Neural cell (in vitro differentiated cells): Measurements from ENCODE around the gene NUB1. TPM values are rescaled to one million over a fixed set of nuclear protein-coding genes. Genes with fewer than 3 reads are reported as not detected.

Source experiments
- H2AFZ ChIP-seq: fragments of 200-600, 300-800 bp; sonication (generic), shearing (Covaris generic); 2 replicates; pipeline ENCODE4 v1.6.0; 2014; ENCODE audit warnings: low read depth, mild to moderate bottlenecking, antibody characterized with exemption, low read length, moderate library complexity
- H3F3A ChIP-seq: fragments of 200-600 bp; shearing (Covaris generic); 2 replicates; pipeline ENCODE4 v1.6.1; 2016; ENCODE audit warnings: mild to moderate bottlenecking, moderate library complexity, mixed read lengths, antibody characterized with exemption, low read length; ENCODE audit not compliant: insufficient read depth, poor library complexity, severe bottlenecking
- H3K27ac ChIP-seq: fragments of 200-600, 300-800 bp; sonication (generic), shearing (Covaris generic); 2 replicates; pipeline ENCODE4 v1.5.1; 2014; ENCODE audit warnings: mild to moderate bottlenecking, low read length, moderate library complexity
- H3K27me3 ChIP-seq: fragments of 300-800, 200-600 bp; sonication (generic), shearing (Covaris generic); 2 replicates; pipeline ENCODE4 v1.6.0; 2014; ENCODE audit warnings: mild to moderate bottlenecking, low read depth, low read length, moderate library complexity; ENCODE audit not compliant: insufficient read depth
- H3K36me3 ChIP-seq: fragments of 300-800, 200-600 bp; sonication (generic), shearing (Covaris generic); 2 replicates; pipeline ENCODE4 v1.5.1; 2014; ENCODE audit warnings: mild to moderate bottlenecking, antibody characterized with exemption, low read length, moderate library complexity; ENCODE audit not compliant: insufficient read depth
- H3K4me2 ChIP-seq: fragments of 300-800, 200-600 bp; sonication (generic), shearing (Covaris generic); 2 replicates; pipeline ENCODE4 v1.6.0; 2014; ENCODE audit warnings: mild to moderate bottlenecking, low read length
- H3K4me3 ChIP-seq: fragments of 300-800, 200-600 bp; sonication (generic), shearing (Covaris generic); 2 replicates; pipeline ENCODE4 v1.5.1; 2014; ENCODE audit warnings: mild to moderate bottlenecking, low read length, moderate library complexity
- H3K79me2 ChIP-seq: fragments of 200-600 bp; shearing (Covaris generic); replicated peaks from 2 replicates; pipeline ENCODE4 v1.6.0; 2014; ENCODE audit warnings: mild to moderate bottlenecking, low read length, moderate library complexity; ENCODE audit not compliant: insufficient read depth
- H3K9ac ChIP-seq: fragments of 300-800, 200-600 bp; sonication (generic), shearing (Covaris generic); 2 replicates; pipeline ENCODE4 v1.6.1; 2016; ENCODE audit warnings: mild to moderate bottlenecking, low read length, mixed read lengths
- H3K9me2 ChIP-seq: fragments of 200-600 bp; shearing (Covaris generic); 2 replicates; pipeline ENCODE4 v1.6.1; 2016; ENCODE audit warnings: mild to moderate bottlenecking, low read length, mixed read lengths; ENCODE audit not compliant: insufficient read depth
- H3K9me3 ChIP-seq: fragments of 200-600, 300-800 bp; sonication (generic), shearing (Covaris generic); 2 replicates; pipeline ENCODE4 v1.6.1; 2016; ENCODE audit warnings: mild to moderate bottlenecking, mixed run types, low read length, moderate library complexity, mixed read lengths
- H4K20me1 ChIP-seq: fragments of 200-600 bp; shearing (Covaris generic); 2 replicates; pipeline ENCODE4 v1.6.1; 2016; ENCODE audit warnings: mild to moderate bottlenecking, mixed run types; ENCODE audit not compliant: insufficient read depth
- EP300 ChIP-seq: fragments of 450-650 bp; conservative IDR thresholded peaks from 2 replicates; pipeline ENCODE4 v1.6.1; 2014; ENCODE audit warnings: antibody characterized with exemption, mild to moderate bottlenecking, moderate library complexity; ENCODE audit not compliant: poor library complexity, severe bottlenecking
- EZH2 ChIP-seq: fragments of 200-600, 300-800 bp; shearing (Covaris generic), sonication (generic); IDR thresholded peaks from 2 replicates; pipeline ENCODE4 v1.6.1; 2014; ENCODE audit warnings: antibody characterized with exemption, low read length, borderline replicate concordance, mild to moderate bottlenecking; ENCODE audit not compliant: insufficient read depth, poor library complexity, severe bottlenecking
- MXI1 ChIP-seq: fragments of 450-650 bp; conservative IDR thresholded peaks from 2 replicates; pipeline ENCODE4 v1.6.1; 2014; ENCODE audit warnings: antibody characterized with exemption, mild to moderate bottlenecking; ENCODE audit not compliant: poor library complexity, severe bottlenecking
- POLR2AphosphoS5 ChIP-seq: IDR thresholded peaks from 2 replicates; pipeline ENCODE4 v1.6.1; 2012
- RAD21 ChIP-seq: fragments of 450-650 bp; conservative IDR thresholded peaks from 2 replicates; pipeline ENCODE4 v1.6.1; 2014; ENCODE audit warnings: antibody characterized with exemption, mild to moderate bottlenecking, moderate library complexity
- SMC3 ChIP-seq: fragments of 450-650 bp; conservative IDR thresholded peaks from 2 replicates; pipeline ENCODE4 v1.6.1; 2014; ENCODE audit warnings: antibody characterized with exemption, mild to moderate bottlenecking, moderate library complexity; ENCODE audit not compliant: poor library complexity
- TAF1 ChIP-seq: IDR thresholded peaks from 2 replicates; pipeline ENCODE4 v1.6.1; 2012; ENCODE audit warnings: low read depth
- polyA plus RNA-seq: library from polyadenylated mRNA; depleted of rRNA; stranded (reverse); fragments of >200 nt; gene quantifications from 2 replicates; pipeline ENCODE4 v1.2.3, GENCODE V29; 2014
- TF ChIP-seq, protein P1 (sequence below): fragments of 450-650 bp; IDR thresholded peaks from 2 replicates; pipeline ENCODE4 v1.5.1; 2014; ENCODE audit warnings: antibody characterized with exemption, mild to moderate bottlenecking, moderate library complexity; ENCODE audit not compliant: poor library complexity, severe bottlenecking
- TF ChIP-seq, protein P2 (sequence below): IDR thresholded peaks from 2 replicates; pipeline ENCODE4 v1.6.1; 2012; ENCODE audit warnings: borderline replicate concordance

NUB1 gene
- polyA plus RNA-seq, 1 donor from 2014 or later = 48.4 TPM

DNA sequence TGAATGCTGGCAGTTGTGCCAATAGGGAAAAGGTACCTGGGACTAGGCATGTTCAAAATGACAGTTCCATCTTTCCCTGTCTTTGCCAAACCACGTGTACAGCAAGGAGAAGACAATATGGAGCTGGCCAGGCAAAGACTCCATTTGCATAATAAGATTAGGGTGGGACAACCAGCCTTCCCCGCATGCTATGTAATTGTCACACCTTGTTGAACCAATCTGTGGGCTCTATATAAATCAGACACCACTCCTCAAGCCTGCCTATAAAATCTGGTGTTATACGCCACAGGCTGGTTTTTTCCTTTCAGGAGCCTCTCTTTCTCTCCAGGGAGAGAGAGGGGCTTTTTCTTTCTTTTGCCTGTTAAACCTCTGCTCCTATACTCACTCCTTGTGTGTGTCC, 11.0 kb upstream of the NUB1 start:
- TF ChIP-seq, protein P1, sequence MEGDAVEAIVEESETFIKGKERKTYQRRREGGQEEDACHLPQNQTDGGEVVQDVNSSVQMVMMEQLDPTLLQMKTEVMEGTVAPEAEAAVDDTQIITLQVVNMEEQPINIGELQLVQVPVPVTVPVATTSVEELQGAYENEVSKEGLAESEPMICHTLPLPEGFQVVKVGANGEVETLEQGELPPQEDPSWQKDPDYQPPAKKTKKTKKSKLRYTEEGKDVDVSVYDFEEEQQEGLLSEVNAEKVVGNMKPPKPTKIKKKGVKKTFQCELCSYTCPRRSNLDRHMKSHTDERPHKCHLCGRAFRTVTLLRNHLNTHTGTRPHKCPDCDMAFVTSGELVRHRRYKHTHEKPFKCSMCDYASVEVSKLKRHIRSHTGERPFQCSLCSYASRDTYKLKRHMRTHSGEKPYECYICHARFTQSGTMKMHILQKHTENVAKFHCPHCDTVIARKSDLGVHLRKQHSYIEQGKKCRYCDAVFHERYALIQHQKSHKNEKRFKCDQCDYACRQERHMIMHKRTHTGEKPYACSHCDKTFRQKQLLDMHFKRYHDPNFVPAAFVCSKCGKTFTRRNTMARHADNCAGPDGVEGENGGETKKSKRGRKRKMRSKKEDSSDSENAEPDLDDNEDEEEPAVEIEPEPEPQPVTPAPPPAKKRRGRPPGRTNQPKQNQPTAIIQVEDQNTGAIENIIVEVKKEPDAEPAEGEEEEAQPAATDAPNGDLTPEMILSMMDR = no peak
- TF ChIP-seq MXI1 (no peak), SMC3 (no peak), POLR2AphosphoS5 (no peak), RAD21 (no peak), EZH2 (no peak), EP300 (no peak), TAF1 (no peak)
- TF ChIP-seq, protein P2, sequence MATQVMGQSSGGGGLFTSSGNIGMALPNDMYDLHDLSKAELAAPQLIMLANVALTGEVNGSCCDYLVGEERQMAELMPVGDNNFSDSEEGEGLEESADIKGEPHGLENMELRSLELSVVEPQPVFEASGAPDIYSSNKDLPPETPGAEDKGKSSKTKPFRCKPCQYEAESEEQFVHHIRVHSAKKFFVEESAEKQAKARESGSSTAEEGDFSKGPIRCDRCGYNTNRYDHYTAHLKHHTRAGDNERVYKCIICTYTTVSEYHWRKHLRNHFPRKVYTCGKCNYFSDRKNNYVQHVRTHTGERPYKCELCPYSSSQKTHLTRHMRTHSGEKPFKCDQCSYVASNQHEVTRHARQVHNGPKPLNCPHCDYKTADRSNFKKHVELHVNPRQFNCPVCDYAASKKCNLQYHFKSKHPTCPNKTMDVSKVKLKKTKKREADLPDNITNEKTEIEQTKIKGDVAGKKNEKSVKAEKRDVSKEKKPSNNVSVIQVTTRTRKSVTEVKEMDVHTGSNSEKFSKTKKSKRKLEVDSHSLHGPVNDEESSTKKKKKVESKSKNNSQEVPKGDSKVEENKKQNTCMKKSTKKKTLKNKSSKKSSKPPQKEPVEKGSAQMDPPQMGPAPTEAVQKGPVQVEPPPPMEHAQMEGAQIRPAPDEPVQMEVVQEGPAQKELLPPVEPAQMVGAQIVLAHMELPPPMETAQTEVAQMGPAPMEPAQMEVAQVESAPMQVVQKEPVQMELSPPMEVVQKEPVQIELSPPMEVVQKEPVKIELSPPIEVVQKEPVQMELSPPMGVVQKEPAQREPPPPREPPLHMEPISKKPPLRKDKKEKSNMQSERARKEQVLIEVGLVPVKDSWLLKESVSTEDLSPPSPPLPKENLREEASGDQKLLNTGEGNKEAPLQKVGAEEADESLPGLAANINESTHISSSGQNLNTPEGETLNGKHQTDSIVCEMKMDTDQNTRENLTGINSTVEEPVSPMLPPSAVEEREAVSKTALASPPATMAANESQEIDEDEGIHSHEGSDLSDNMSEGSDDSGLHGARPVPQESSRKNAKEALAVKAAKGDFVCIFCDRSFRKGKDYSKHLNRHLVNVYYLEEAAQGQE = no peak
- no peaks in the 10 kb centered on the region for H3K36me3 ChIP-seq
- H3K79me2 ChIP-seq = no peaks in the 10 kb centered on the region
- H3K4me3 ChIP-seq = no peak overlapping the region
- H3K4me2 ChIP-seq = no peak overlapping the region
- H2AFZ ChIP-seq = no peak overlapping the region
- H3K9me3 ChIP-seq = no peaks in the 10 kb centered on the region
- H3K27ac ChIP-seq = no peak overlapping the region
- no peaks in the 10 kb centered on the region for H4K20me1 ChIP-seq
- no peaks in the 10 kb centered on the region for H3K27me3 ChIP-seq
- no peak overlapping the region for H3K9ac ChIP-seq
- H3K9me2 ChIP-seq = no peaks in the 10 kb centered on the region
- H3F3A ChIP-seq = no peaks in the 10 kb centered on the region

DNA sequence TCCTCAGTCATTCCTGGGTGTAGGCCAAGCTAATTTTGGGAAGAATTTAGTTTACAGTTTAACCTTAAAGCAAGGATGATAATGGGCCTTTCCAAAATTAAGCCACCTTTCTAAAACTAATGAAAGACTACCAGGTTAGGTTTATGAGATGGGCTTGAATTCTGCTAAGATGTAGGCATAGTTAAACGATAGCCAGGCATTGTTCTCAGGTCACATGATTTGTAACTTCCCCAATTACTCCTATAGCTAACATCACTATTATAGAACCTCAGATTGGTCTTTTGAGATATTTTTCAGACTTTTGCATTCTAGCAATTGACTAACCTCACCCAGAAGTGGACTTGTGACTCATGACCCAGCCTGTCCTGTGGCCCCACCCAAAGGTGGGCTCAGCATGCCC, 7.0 kb upstream of the NUB1 start:
- Histone ChIP-seq H3K27me3 (no peaks in the 10 kb centered on the region), H2AFZ (no peak overlapping the region), H3F3A (no peaks in the 10 kb centered on the region), H3K4me2 (no peak overlapping the region), H4K20me1 (no peaks in the 10 kb centered on the region), H3K27ac (no peak overlapping the region), H3K9me2 (no peaks in the 10 kb centered on the region), H3K9ac (no peak overlapping the region), H3K79me2 (no peaks in the 10 kb centered on the region), H3K36me3 (no peaks in the 10 kb centered on the region), H3K4me3 (no peak overlapping the region), H3K9me3 (no peaks in the 10 kb centered on the region)
- TF ChIP-seq, protein P1 = no peak
- TF ChIP-seq RAD21 (no peak), EZH2 (no peak), MXI1 (no peak), POLR2AphosphoS5 (no peak), EP300 (no peak), TAF1 (no peak), SMC3 (no peak)
- TF ChIP-seq, protein P2 = no peak
